DMS 273 (cell line): ENCODE results near the gene WDR6.
A peak's percentile ranks its signal among the peaks of the same experiment; 100 is the strongest.

ENCODE experiments used
- DNase-seq: peaks from one replicate; lab custom pipeline; 2025; ENCODE audit not compliant: unreplicated experiment; lab: John Stamatoyannopoulos, UW

WDR6 gene

GRCh38 chr3:49013738-49014660 is 6.8 kb downstream of the WDR6 start:
- peak; percentile 60 for DNase-seq

GRCh38 chr3:49015072-49015471 is 7.9 kb downstream of the WDR6 start:
- no peak for DNase-seq

- no peak for DNase-seq
Measured at GRCh38 chr3:49015765-49016164, 8.6 kb downstream of the WDR6 start.

GRCh38 chr3:49016414-49017228 is 9.4 kb downstream of the WDR6 start:
- no peak for DNase-seq

GRCh38 chr3:49017229-49017970 is 10.2 kb downstream of the WDR6 start:
- peak; percentile 55 for DNase-seq

- peak; percentile 80 for DNase-seq
Measured at GRCh38 chr3:49017971-49018706, 10.9 kb downstream of the WDR6 start, which contains the start of gene DALRD3. DALRD3 (minus strand) TSS chr3:49018580; CDS start chr3:49018564, 16 bp downstream.

GRCh38 chr3:49018707-49019006 is 11.5 kb downstream of the WDR6 start:
- peak; percentile 63 for DNase-seq

- DNase-seq, result no peak
Measured at GRCh38 chr3:49019941-49020329, 12.7 kb downstream of the WDR6 start.

GRCh38 chr3:49020330-49021212 is 13.4 kb downstream of the WDR6 start:
- DNase-seq, result peak; percentile 38

- DNase-seq, result peak; percentile 99
Measured at GRCh38 chr3:49021213-49021812, 14.1 kb downstream of the WDR6 start.

- DNase-seq, result peak; percentile 97
Measured at GRCh38 chr3:49021813-49022687, 14.9 kb downstream of the WDR6 start, which contains the start of gene NDUFAF3. NDUFAF3 (plus strand) TSS chr3:49022121; CDS start chr3:49022145, 24 bp downstream.

GRCh38 chr3:49022688-49023171 is 15.5 kb downstream of the WDR6 start:
- peak; percentile 53 for DNase-seq

GRCh38 chr3:49023775-49024174 is 16.6 kb downstream of the WDR6 start:
- DNase-seq, result no peak

- no peak for DNase-seq
Measured at GRCh38 chr3:49024449-49024848, 17.3 kb downstream of the WDR6 start.

- peak; percentile 27 for DNase-seq
Measured at GRCh38 chr3:49025005-49025792, 18.0 kb downstream of the WDR6 start.

- no peak for DNase-seq
Measured at GRCh38 chr3:49025793-49026520, 18.8 kb downstream of the WDR6 start.

- no peak for DNase-seq
Measured at GRCh38 chr3:49026536-49026935, 19.3 kb downstream of the WDR6 start.
